Endothelial cell of umbilical vein (primary cell): Measurements from ENCODE around the gene PFDN1. TPM values are rescaled to one million over a fixed set of nuclear protein-coding genes. Genes with fewer than 3 reads are reported as not detected.

Experiments used
- BruUV-seq: library from RNA; stranded (reverse); fragments of 400-500 nt; replicated peaks from 2 replicates; lab custom pipeline; 2021; lab: Mats Ljungman, UMichigan
- CTCF ChIA-PET: fragments of 300-600, 350-600 bp; sonication (Branson Sonifier 250); formaldehyde crosslinking; loops from one replicate; lab custom pipeline; 2021; ENCODE audit warnings: antibody characterized with exemption, inconsistent platforms; lab: Charles Lee
- POLR2A ChIA-PET: fragments of 300-600, 350-600 bp; sonication (Branson Sonifier 250); formaldehyde crosslinking; loops from one replicate; lab custom pipeline; 2021; ENCODE audit warnings: antibody characterized with exemption, inconsistent platforms; lab: Charles Lee
- DNase-seq: peaks from one replicate; pipeline ENCODE4 v3.0.0-alpha.2; 2011; ENCODE audit warnings: low read depth, low spot score
- FAIRE-seq: peaks from 2 replicates; lab custom pipeline; 2011; peaks lifted over from hg19 to GRCh38; lab: Jason Lieb, UNC
- H2AFZ ChIP-seq: 2 replicates; pipeline ENCODE4 v1.6.0; 2012; ENCODE audit warnings: low read depth, low read length, control low read depth, inconsistent platforms
- H3K27ac ChIP-seq: 2 replicates; pipeline ENCODE4 v1.5.1; 2011; ENCODE audit warnings: low read depth, mild to moderate bottlenecking, control low read depth, low read length, moderate library complexity; ENCODE audit not compliant: insufficient read depth
- H3K27me3 ChIP-seq, 2 experiments: 2 replicates each; pipeline versions ENCODE4 v1.6.0 to v1.6.1; 2011; ENCODE audit warnings: low read length in 2 of 2, mixed read lengths in 1 of 2; ENCODE audit not compliant: control insufficient read depth in 2 of 2, insufficient read depth in 2 of 2
- H3K36me3 ChIP-seq, 2 experiments: 2 replicates in 1 of 2; 3 replicates in 1 of 2; pipeline ENCODE4 v1.5.1; 2011; ENCODE audit warnings: low read length in 2 of 2, mild to moderate bottlenecking in 1 of 2, moderate library complexity in 1 of 2; ENCODE audit not compliant: control insufficient read depth in 2 of 2, insufficient read depth in 2 of 2; ENCODE audit errors: extremely low read depth in 1 of 2
- H3K4me1 ChIP-seq: 3 replicates; pipeline ENCODE4 v1.5.1; 2011; ENCODE audit warnings: mild to moderate bottlenecking, low read length; ENCODE audit not compliant: control insufficient read depth, insufficient read depth; ENCODE audit errors: extremely low read depth
- H3K4me2 ChIP-seq: 2 replicates; pipeline ENCODE4 v1.6.1; 2011; ENCODE audit warnings: low read length, control low read depth, mixed read lengths; ENCODE audit not compliant: insufficient read depth
- H3K4me3 ChIP-seq, 3 experiments: fragments of 200-600 bp in 1 of 3; sonication (generic), shearing (Covaris generic) in 1 of 3; replicated peaks in 1 of 3; 2 replicates each; pipeline ENCODE4 v1.5.1; 2011 to 2016; ENCODE audit warnings: control low read depth in 3 of 3, low read length in 3 of 3, mild to moderate bottlenecking in 2 of 3, inconsistent platforms in 1 of 3, low read depth in 1 of 3, moderate library complexity in 1 of 3; ENCODE audit not compliant: insufficient read depth in 1 of 3
- H3K79me2 ChIP-seq: 2 replicates; pipeline ENCODE4 v1.6.0; 2012; ENCODE audit warnings: low read length, inconsistent platforms; ENCODE audit not compliant: control insufficient read depth, insufficient read depth
- H3K9ac ChIP-seq: replicated peaks from 2 replicates; pipeline ENCODE3; 2011; ENCODE audit warnings: low read length, control low read depth; ENCODE audit not compliant: insufficient read depth; ENCODE audit errors: extremely low read depth
- H3K9me1 ChIP-seq: replicated peaks from 3 replicates; pipeline ENCODE4 v1.6.0; 2011; ENCODE audit warnings: mild to moderate bottlenecking, low read length; ENCODE audit not compliant: control insufficient read depth, insufficient read depth; ENCODE audit errors: extremely low read depth
- H3K9me3 ChIP-seq: replicated peaks from 2 replicates; pipeline ENCODE4 v1.5.1; 2012; ENCODE audit warnings: low read length, inconsistent platforms; ENCODE audit not compliant: control insufficient read depth, insufficient read depth
- H4K20me1 ChIP-seq: replicated peaks from 2 replicates; pipeline ENCODE3; 2011; ENCODE audit warnings: mild to moderate bottlenecking, low read length; ENCODE audit not compliant: control insufficient read depth, insufficient read depth; ENCODE audit errors: extremely low read depth
- CTCF ChIP-seq, 2 donors: IDR thresholded peaks; 1 replicate in 1 of 2; 2 replicates in 1 of 2; pipeline ENCODE4 v1.5.1; 2011; ENCODE audit warnings: low read length in 2 of 2, mild to moderate bottlenecking in 2 of 2, moderate library complexity in 2 of 2, control low read depth in 1 of 2, inconsistent platforms in 1 of 2, low read depth in 1 of 2; ENCODE audit not compliant: insufficient read depth in 1 of 2; ENCODE audit errors: extremely low read depth in 1 of 2
- EZH2 ChIP-seq: IDR thresholded peaks from 2 replicates; pipeline ENCODE4 v1.6.1; 2012; ENCODE audit warnings: borderline replicate concordance, low read depth, mild to moderate bottlenecking, moderate library complexity, low read length, inconsistent platforms; ENCODE audit not compliant: severe bottlenecking
- FOS ChIP-seq: IDR thresholded peaks from 2 replicates; pipeline ENCODE4 v1.6.1; 2011; ENCODE audit warnings: mild to moderate bottlenecking, low read length, moderate library complexity, borderline replicate concordance; ENCODE audit not compliant: insufficient read depth
- GATA2 ChIP-seq: IDR thresholded peaks from 2 replicates; pipeline ENCODE4 v1.7.0; 2011; ENCODE audit warnings: low read depth, mild to moderate bottlenecking, moderate library complexity, mixed read lengths, low read length; ENCODE audit not compliant: insufficient read length, insufficient read depth
- JUN ChIP-seq: IDR thresholded peaks from 2 replicates; pipeline ENCODE4 v1.6.1; 2011; ENCODE audit warnings: borderline replicate concordance, low read depth; ENCODE audit not compliant: insufficient read length, insufficient read depth
- MAX ChIP-seq: IDR thresholded peaks from 2 replicates; pipeline ENCODE4 v1.6.1; 2011; ENCODE audit not compliant: insufficient read depth, insufficient read length
- MYC ChIP-seq: IDR thresholded peaks from one replicate; pipeline ENCODE4 v1.6.1; 2011; ENCODE audit warnings: mild to moderate bottlenecking, low read depth, low read length
- POLR2A ChIP-seq: IDR thresholded peaks from 2 replicates; pipeline ENCODE4 v1.6.1; 2012; ENCODE audit warnings: low read depth, mild to moderate bottlenecking, control low read depth, low read length
- POLR2AphosphoS5 ChIP-seq: IDR thresholded peaks from 2 replicates; pipeline ENCODE4 v1.6.1; 2012; ENCODE audit warnings: low read depth, mild to moderate bottlenecking, control low read depth, low read length, moderate library complexity; ENCODE audit not compliant: insufficient read depth
- dilution Hi-C: fragments of 300-500 bp; cut with MboI; formaldehyde crosslinking; loops from one replicate; pipeline ENCODE4 v1.15.0; 2019; ENCODE audit warnings: low sequenced_read_pairs; ENCODE audit not compliant: extremely low pct_ligation_motif_present
- intact Hi-C: fragments of 100-400 bp; cut with micrococcal nuclease; formaldehyde crosslinking; loops from one replicate; pipeline ENCODE4 v1.10.0; 2022
- polyA plus RNA-seq, 4 experiments: library from polyadenylated mRNA; depleted of rRNA in 3 of 4; stranded (reverse) in 3 of 4; unstranded in 1 of 4; fragments of >200 nt; gene quantifications; 2 replicates each; pipeline versions ENCODE4 v1.2.1 to v1.2.3, GENCODE V29; 2011 to 2012; ENCODE audit warnings: missing spikeins in 1 of 4
- total RNA-seq: library from RNA; stranded (reverse); gene quantifications from 2 replicates; pipeline ENCODE4 v1.2.3, GENCODE V29; 2021

PFDN1 gene
- total and polyA plus RNA-seq, 2 donors (not counting 3 experiments of a cell fraction or from before 2014, with no cell fraction given), result 107 to 158 TPM

- Histone ChIP-seq H3K4me2 (no peak overlapping the region), H4K20me1 (no peaks in the 10 kb centered on the region), H2AFZ (no peak overlapping the region), H3K79me2 (peaks cover 78% of the 10 kb centered on the region), H3K9me1 (peaks cover 3% of the 10 kb centered on the region), H3K36me3 (peaks cover 27 to 36% of the 10 kb centered on the region in 2 experiments), H3K9me3 (no peaks in the 10 kb centered on the region), H3K4me3 (no peak overlapping the region), H3K9ac (no peak overlapping the region), H3K27me3 (no peaks in the 10 kb centered on the region), H3K4me1 (peaks cover 42% of the 10 kb centered on the region), H3K27ac (no peak overlapping the region)
- DNase-seq (no peak), FAIRE-seq (no peak)
- TF ChIP-seq GATA2, result no peak
- no peak for TF ChIP-seq MAX
- no peak for TF ChIP-seq JUN
- no peak for TF ChIP-seq POLR2A
- TF ChIP-seq FOS, result no peak
- no peak for TF ChIP-seq MYC
- TF ChIP-seq POLR2AphosphoS5, result no peak
- TF ChIP-seq CTCF (IDR thresholded peaks at IDR 0.05; ENCODE audit: extremely low read depth in 1 of 2, insufficient read depth in 1 of 2, low read depth in 1 of 2, low read length in 2 of 2), result no peak
- TF ChIP-seq EZH2, result no peak
- dilution Hi-C loops, result no loop called here
- intact Hi-C loops, result no loop called here
- BruUV-seq, result no TSS peak
- ChIA-PET CTCF (interaction anchor here (0.8 to 3.4 kb wide), 4 partner anchors 12 to 100 kb away, joined by 3 to 20 read pairs (median 8); no protein-coding TSS in a partner anchor), POLR2A (no interaction called here)
Observed at GRCh38 chr5:140339636-140340035, 36.7 kb upstream of the PFDN1 start.
